ENCODE measurements around the gene CLCN6. TPM values are rescaled to one million over a fixed set of nuclear protein-coding genes. Genes with fewer than 3 reads are reported as not detected.

Gene CLCN6
- polyA plus RNA-seq, 3 donors: 3.8 to 37.1 (median 4.2) TPM

DNA sequence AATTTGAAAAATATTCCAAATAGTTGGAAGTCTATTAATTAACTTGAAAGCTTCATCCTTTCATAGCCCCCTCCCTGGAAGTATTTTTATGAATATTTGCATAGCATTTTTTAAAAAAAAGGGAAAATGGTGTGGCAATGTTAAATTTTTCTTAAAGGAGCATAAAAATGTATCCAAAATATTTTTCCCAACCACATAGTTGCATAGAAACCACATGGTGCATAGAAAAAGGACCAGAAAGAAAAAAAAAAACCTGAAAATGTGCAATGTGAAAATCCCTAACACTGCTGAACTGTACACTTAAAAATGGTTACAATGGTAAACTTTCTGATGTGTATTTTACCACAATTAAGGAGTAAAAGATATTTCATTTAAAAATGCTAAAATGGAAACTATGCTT, 36.0 kb upstream of the CLCN6 start:
- no peak for TF ChIP-seq CTCF (IDR thresholded peaks at IDR 0.05)
- peaks cover 4 to 10% of the 10 kb centered on the region in 2 donors for H3K4me1 ChIP-seq (ENCODE audit: control insufficient read depth in 1 of 2, insufficient read depth in 2 of 2, low read length in 2 of 2)
- peaks cover 0 to 5% (median 0%) of the 10 kb centered on the region in 3 donors for H3K27me3 Mint-ChIP-seq (ENCODE audit: low read depth in 3 of 3)

DNA sequence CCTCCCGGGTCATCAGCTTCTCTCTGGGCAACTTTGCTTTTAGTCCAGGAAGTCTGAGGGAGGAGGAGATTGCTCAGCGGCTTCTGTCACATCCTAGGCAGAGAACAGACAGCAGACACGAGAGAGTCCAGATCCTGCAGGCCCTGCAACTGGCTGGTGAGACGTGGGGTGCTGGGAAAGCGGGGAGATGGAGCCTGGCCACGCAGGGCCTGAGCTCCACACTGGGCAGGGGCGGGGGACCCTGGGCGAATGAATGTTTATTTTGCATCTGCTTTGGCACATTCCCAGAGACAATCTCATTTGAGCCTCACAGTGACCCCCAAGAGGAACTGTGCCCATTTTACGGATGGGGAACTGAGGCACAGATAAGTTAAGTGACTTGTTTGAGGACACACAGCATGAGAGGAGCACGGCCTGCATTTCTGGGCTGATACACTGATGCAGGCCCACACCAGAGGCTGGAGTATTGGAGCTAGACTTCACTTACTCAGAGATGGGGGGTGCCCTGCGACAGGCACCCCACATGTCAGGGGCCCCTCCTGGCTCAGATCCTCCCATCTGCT, 34.4 kb upstream of the CLCN6 start:
- Histone ChIP-seq H3K4me3 (replicated peaks in 1 of 3; ENCODE audit: low read depth in 2 of 3, low read length in 3 of 3) (no peak overlapping the region), H3K27me3 (ENCODE audit: control insufficient read depth in 2 of 2, insufficient read depth in 2 of 2, low read length in 2 of 2) (no peaks in the 10 kb centered on the region), H3K27ac (ENCODE audit: low read depth in 1 of 2, low read length in 2 of 2) (no peak overlapping the region), H4K20me1 (ENCODE audit: insufficient read depth, low read length) (no peaks in the 10 kb centered on the region), H3K36me3 (replicated peaks in 1 of 2; ENCODE audit: control insufficient read depth in 1 of 2, insufficient read depth in 2 of 2, low read length in 2 of 2) (no peaks in the 10 kb centered on the region), H2AFZ (ENCODE audit: insufficient read depth, low read depth, low read length, poor library complexity, severe bottlenecking) (no peak overlapping the region), H3K9ac (ENCODE audit: insufficient read depth, low read length, poor library complexity, severe bottlenecking) (no peak overlapping the region), H3K79me2 (ENCODE audit: insufficient read depth, low read length) (no peaks in the 10 kb centered on the region), H3K9me3 (replicated peaks in 1 of 2; ENCODE audit: control insufficient read depth in 1 of 2, insufficient read depth in 1 of 2, low read length in 2 of 2) (no peaks in the 10 kb centered on the region), H3K4me1 (ENCODE audit: control insufficient read depth in 1 of 2, insufficient read depth in 2 of 2, low read length in 2 of 2) (peaks cover 4 to 10% of the 10 kb centered on the region in 2 donors), H3K4me2 (replicated peaks; ENCODE audit: extremely low read depth, low read length, poor library complexity, severe bottlenecking) (no peak overlapping the region)
- H3K27me3 Mint-ChIP-seq (ENCODE audit: low read depth in 3 of 3): peaks cover 0 to 5% (median 0%) of the 10 kb centered on the region in 3 donors
- no peak for DNase-seq
- peaks cover 6% of the 10 kb centered on the region for H3K4me1 Mint-ChIP-seq
- H3K27ac Mint-ChIP-seq: no peak overlapping the region
- H3K36me3 Mint-ChIP-seq: no peaks in the 10 kb centered on the region
- intact Hi-C loops (cut with micrococcal nuclease): no loop called here
- no peaks in the 10 kb centered on the region for H3K9me3 Mint-ChIP-seq
- no peak overlapping the region for H3K4me3 Mint-ChIP-seq
- no peak for TF ChIP-seq CTCF (IDR thresholded peaks at IDR 0.05)
- 71% methylated on average over 9 of the region's 11 CpGs for WGBS (ENCODE audit: insufficient coverage)

More for the DNA sequence above, 36.0 kb upstream of the CLCN6 start:
- no peaks in the 10 kb centered on the region for H3K9me3 ChIP-seq (replicated peaks in 1 of 2; ENCODE audit: control insufficient read depth in 1 of 2, insufficient read depth in 1 of 2, low read length in 2 of 2)
- no peak overlapping the region for H3K9ac ChIP-seq (ENCODE audit: insufficient read depth, low read length, poor library complexity, severe bottlenecking)
- Mint-ChIP-seq H3K4me3 (no peak overlapping the region), H3K4me1 (peaks cover 6% of the 10 kb centered on the region), H3K27ac (no peak overlapping the region), H3K9me3 (no peaks in the 10 kb centered on the region), H3K36me3 (no peaks in the 10 kb centered on the region)
- H3K36me3 ChIP-seq (replicated peaks in 1 of 2; ENCODE audit: control insufficient read depth in 1 of 2, insufficient read depth in 2 of 2, low read length in 2 of 2): no peaks in the 10 kb centered on the region
- H2AFZ ChIP-seq (ENCODE audit: insufficient read depth, low read depth, low read length, poor library complexity, severe bottlenecking): no peak overlapping the region
- no peaks in the 10 kb centered on the region for H4K20me1 ChIP-seq (ENCODE audit: insufficient read depth, low read length)
- H3K27me3 ChIP-seq (ENCODE audit: control insufficient read depth in 2 of 2, insufficient read depth in 2 of 2, low read length in 2 of 2): no peaks in the 10 kb centered on the region
- no peak overlapping the region for H3K27ac ChIP-seq (ENCODE audit: low read depth in 1 of 2, low read length in 2 of 2)
- H3K4me3 ChIP-seq (replicated peaks in 1 of 3; ENCODE audit: low read depth in 2 of 3, low read length in 3 of 3): no peak overlapping the region
- H3K4me2 ChIP-seq (replicated peaks; ENCODE audit: extremely low read depth, low read length, poor library complexity, severe bottlenecking): no peak overlapping the region
- intact Hi-C loops (cut with micrococcal nuclease): no loop called here
- no peak for DNase-seq
- no peaks in the 10 kb centered on the region for H3K79me2 ChIP-seq (ENCODE audit: insufficient read depth, low read length)

Measured in CD14-positive monocyte (primary cell).